Endothelial cell of umbilical vein (primary cell): Measurements from ENCODE around the gene GATAD2A.
A peak's percentile ranks its signal among the peaks of the same experiment; 100 is the strongest.

ENCODE experiments used
- CTCF ChIP-seq, 2 donors: IDR thresholded peaks; 1 replicate in 1 of 2; 2 replicates in 1 of 2; pipeline ENCODE4 v1.5.1; 2011; ENCODE audit warnings: low read length in 2 of 2, mild to moderate bottlenecking in 2 of 2, moderate library complexity in 2 of 2, control low read depth in 1 of 2, inconsistent platforms in 1 of 2, low read depth in 1 of 2; ENCODE audit not compliant: insufficient read depth in 1 of 2; ENCODE audit errors: extremely low read depth in 1 of 2
- EZH2 ChIP-seq: IDR thresholded peaks from 2 replicates; pipeline ENCODE4 v1.6.1; 2012; ENCODE audit warnings: borderline replicate concordance, low read depth, mild to moderate bottlenecking, moderate library complexity, low read length, inconsistent platforms; ENCODE audit not compliant: severe bottlenecking
- GATA2 ChIP-seq: IDR thresholded peaks from 2 replicates; pipeline ENCODE4 v1.7.0; 2011; ENCODE audit warnings: low read depth, mild to moderate bottlenecking, moderate library complexity, mixed read lengths, low read length; ENCODE audit not compliant: insufficient read length, insufficient read depth
- MAX ChIP-seq: IDR thresholded peaks from 2 replicates; pipeline ENCODE4 v1.6.1; 2011; ENCODE audit not compliant: insufficient read depth, insufficient read length
- POLR2A ChIP-seq: IDR thresholded peaks from 2 replicates; pipeline ENCODE4 v1.6.1; 2012; ENCODE audit warnings: low read depth, mild to moderate bottlenecking, control low read depth, low read length

GRCh38 chr19:19515642-19516519, 110.4 kb downstream of the GATAD2A start, which contains the start of gene NDUFA13:
- TF ChIP-seq POLR2A (peak; percentile 91), GATA2 (no peak), EZH2 (no peak), MAX (no peak), CTCF (IDR thresholded peaks at IDR 0.05; ENCODE audit: extremely low read depth in 1 of 2, insufficient read depth in 1 of 2, low read depth in 1 of 2, low read length in 2 of 2) (peak in 1 of 2 donors; percentile 17)
